Neural progenitor cell (in vitro differentiated cells): Measurements from ENCODE around the gene PTPRN2. TPM values are rescaled to one million over a fixed set of nuclear protein-coding genes. Genes with fewer than 3 reads are reported as not detected.

Source experiments
- DNase-seq: peaks from one replicate; pipeline ENCODE4 v3.0.0-alpha.2; 2016; ENCODE audit warnings: low spot score
- H2AFZ ChIP-seq: fragments of 200-600 bp; sonication (generic); replicated peaks from 2 replicates; pipeline ENCODE4 v1.6.1; 2016; ENCODE audit warnings: antibody characterized with exemption
- H3F3A ChIP-seq: fragments of 200-600 bp; sonication (generic); 2 replicates; pipeline ENCODE4 v1.6.1; 2016; ENCODE audit warnings: antibody characterized with exemption, low read depth
- H3K27ac ChIP-seq: fragments of 200-600 bp; sonication (generic); 2 replicates; pipeline ENCODE4 v1.5.1; 2016; ENCODE audit warnings: mild to moderate bottlenecking
- H3K27me3 ChIP-seq: fragments of 200-600 bp; sonication (generic); 2 replicates; pipeline ENCODE4 v1.6.1; 2016; ENCODE audit warnings: mild to moderate bottlenecking, moderate library complexity
- H3K36me3 ChIP-seq: fragments of 200-600 bp; sonication (generic); 2 replicates; pipeline ENCODE4 v1.5.1; 2016
- H3K4me1 ChIP-seq: fragments of 200-600 bp; sonication (generic); 2 replicates; pipeline ENCODE4 v1.6.1; 2016; ENCODE audit warnings: mixed run types
- H3K4me2 ChIP-seq: fragments of 200-600 bp; sonication (generic); 2 replicates; pipeline ENCODE4 v1.6.1; 2016
- H3K4me3 ChIP-seq: fragments of 200-600 bp; sonication (generic); 2 replicates; pipeline ENCODE4 v1.5.1; 2016
- H3K79me2 ChIP-seq: fragments of 200-600 bp; sonication (generic); 2 replicates; pipeline ENCODE4 v1.6.1; 2016; ENCODE audit warnings: low read depth
- H3K9ac ChIP-seq: fragments of 200-600 bp; sonication (generic); 2 replicates; pipeline ENCODE4 v1.6.1; 2016
- H3K9me3 ChIP-seq: fragments of 200-600 bp; sonication (generic); 2 replicates; pipeline ENCODE4 v1.5.1; 2016; ENCODE audit warnings: low read depth
- H4K20me1 ChIP-seq: fragments of 200-600 bp; sonication (generic); 2 replicates; pipeline ENCODE4 v1.6.1; 2016; ENCODE audit warnings: low read depth
- H3K27ac Mint-ChIP-seq: 3 replicates; pipeline ENCODE4 v1.8.0; 2021; ENCODE audit warnings: mixed read lengths
- H3K27me3 Mint-ChIP-seq: 2 replicates; pipeline ENCODE4 v1.8.0; 2022; ENCODE audit warnings: low read depth, mild to moderate bottlenecking, inconsistent platforms, moderate library complexity, mixed read lengths; ENCODE audit not compliant: insufficient read depth
- H3K36me3 Mint-ChIP-seq: 3 replicates; pipeline ENCODE4 v1.8.0; 2021; ENCODE audit warnings: mixed read lengths
- H3K4me1 Mint-ChIP-seq: 3 replicates; pipeline ENCODE4 v1.8.0; 2021; ENCODE audit warnings: mixed read lengths
- H3K4me3 Mint-ChIP-seq: 3 replicates; pipeline ENCODE4 v1.8.0; 2021; ENCODE audit warnings: mild to moderate bottlenecking, moderate library complexity, mixed read lengths
- H3K9me3 Mint-ChIP-seq: 3 replicates; pipeline ENCODE4 v1.8.0; 2020; ENCODE audit warnings: mixed read lengths
- EZH2 ChIP-seq: fragments of 200-600 bp; sonication (generic); IDR thresholded peaks from 2 replicates; pipeline ENCODE4 v1.6.1; 2017; ENCODE audit warnings: antibody characterized with exemption, mild to moderate bottlenecking, moderate library complexity
- EZH2phosphoT487 ChIP-seq: fragments of 200-600 bp; sonication (generic); IDR thresholded peaks from 2 replicates; pipeline ENCODE4 v1.6.1; 2017; ENCODE audit warnings: antibody characterized with exemption
- total RNA-seq: library from RNA; depleted of rRNA; stranded (reverse); fragments of >200 nt; gene quantifications from 2 replicates; pipeline ENCODE4 v1.2.3, GENCODE V29; 2015; ENCODE audit warnings: low replicate concordance
- TF ChIP-seq, protein P1 (sequence below): fragments of 200-600 bp; sonication (generic); IDR thresholded peaks from 2 replicates; pipeline ENCODE4 v1.5.1; 2017; ENCODE audit warnings: antibody characterized with exemption, mild to moderate bottlenecking

The PTPRN2 gene
- total RNA-seq, 1 donor from 2014 or later = 3.0 TPM

DNA sequence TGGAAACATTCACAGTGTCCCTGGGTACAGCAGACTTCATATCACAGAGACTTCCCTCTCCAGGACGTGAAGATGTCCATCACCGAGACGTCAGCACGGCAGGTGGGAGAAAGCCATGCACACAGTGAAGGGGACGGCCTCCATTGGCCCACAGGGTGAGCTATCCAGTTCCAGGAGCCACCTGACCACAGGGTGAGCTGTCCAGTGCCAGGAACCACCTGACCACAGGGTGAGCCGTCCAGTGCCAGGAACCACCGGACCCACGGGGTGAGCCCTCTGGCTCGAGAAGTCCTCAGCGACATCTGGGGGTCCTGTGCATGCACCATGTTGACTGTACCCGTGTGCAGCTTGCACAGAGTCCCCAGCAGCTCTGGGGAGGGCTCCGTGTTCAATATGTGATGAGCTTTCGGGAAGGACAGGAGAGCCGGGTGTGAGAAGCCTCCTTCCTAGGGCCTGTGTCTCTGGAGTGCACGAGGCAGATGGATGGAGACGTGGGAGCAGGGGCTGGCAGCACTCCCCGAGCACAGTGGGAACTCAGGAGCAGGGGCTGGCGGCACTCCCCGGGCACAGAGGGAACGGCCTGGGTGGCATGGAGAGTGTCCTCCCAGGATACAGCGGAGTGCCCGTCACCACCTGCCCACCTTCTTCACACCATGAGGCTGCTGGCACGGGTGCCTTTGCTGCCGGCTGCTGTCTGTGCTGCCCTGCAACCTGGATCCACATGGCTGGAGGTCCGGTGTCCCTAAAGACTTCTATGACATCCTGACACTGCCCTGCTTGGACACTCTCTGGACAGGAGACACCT lies 634.6 kb downstream of the PTPRN2 start:
- DNase-seq = no peak
- Mint-ChIP-seq H3K27me3 (peaks cover 4% of the 10 kb centered on the region), H3K4me3 (no peak overlapping the region), H3K36me3 (no peaks in the 10 kb centered on the region), H3K27ac (no peak overlapping the region), H3K9me3 (peaks cover 6% of the 10 kb centered on the region), H3K4me1 (no peaks in the 10 kb centered on the region)
- H3F3A ChIP-seq = peaks cover 21% of the 10 kb centered on the region
- TF ChIP-seq EZH2 (no peak), EZH2phosphoT487 (no peak)
- TF ChIP-seq, protein P1, sequence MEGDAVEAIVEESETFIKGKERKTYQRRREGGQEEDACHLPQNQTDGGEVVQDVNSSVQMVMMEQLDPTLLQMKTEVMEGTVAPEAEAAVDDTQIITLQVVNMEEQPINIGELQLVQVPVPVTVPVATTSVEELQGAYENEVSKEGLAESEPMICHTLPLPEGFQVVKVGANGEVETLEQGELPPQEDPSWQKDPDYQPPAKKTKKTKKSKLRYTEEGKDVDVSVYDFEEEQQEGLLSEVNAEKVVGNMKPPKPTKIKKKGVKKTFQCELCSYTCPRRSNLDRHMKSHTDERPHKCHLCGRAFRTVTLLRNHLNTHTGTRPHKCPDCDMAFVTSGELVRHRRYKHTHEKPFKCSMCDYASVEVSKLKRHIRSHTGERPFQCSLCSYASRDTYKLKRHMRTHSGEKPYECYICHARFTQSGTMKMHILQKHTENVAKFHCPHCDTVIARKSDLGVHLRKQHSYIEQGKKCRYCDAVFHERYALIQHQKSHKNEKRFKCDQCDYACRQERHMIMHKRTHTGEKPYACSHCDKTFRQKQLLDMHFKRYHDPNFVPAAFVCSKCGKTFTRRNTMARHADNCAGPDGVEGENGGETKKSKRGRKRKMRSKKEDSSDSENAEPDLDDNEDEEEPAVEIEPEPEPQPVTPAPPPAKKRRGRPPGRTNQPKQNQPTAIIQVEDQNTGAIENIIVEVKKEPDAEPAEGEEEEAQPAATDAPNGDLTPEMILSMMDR = no peak
- no peaks in the 10 kb centered on the region for H4K20me1 ChIP-seq
- no peak overlapping the region for H3K4me2 ChIP-seq
- H3K9me3 ChIP-seq = peaks cover 6% of the 10 kb centered on the region
- H3K27ac ChIP-seq = no peak overlapping the region
- no peak overlapping the region for H2AFZ ChIP-seq
- peaks cover 21% of the 10 kb centered on the region for H3K4me1 ChIP-seq
- H3K27me3 ChIP-seq = no peaks in the 10 kb centered on the region
- no peaks in the 10 kb centered on the region for H3K79me2 ChIP-seq
- H3K36me3 ChIP-seq = no peaks in the 10 kb centered on the region
- H3K4me3 ChIP-seq = no peak overlapping the region
- no peak overlapping the region for H3K9ac ChIP-seq

DNA sequence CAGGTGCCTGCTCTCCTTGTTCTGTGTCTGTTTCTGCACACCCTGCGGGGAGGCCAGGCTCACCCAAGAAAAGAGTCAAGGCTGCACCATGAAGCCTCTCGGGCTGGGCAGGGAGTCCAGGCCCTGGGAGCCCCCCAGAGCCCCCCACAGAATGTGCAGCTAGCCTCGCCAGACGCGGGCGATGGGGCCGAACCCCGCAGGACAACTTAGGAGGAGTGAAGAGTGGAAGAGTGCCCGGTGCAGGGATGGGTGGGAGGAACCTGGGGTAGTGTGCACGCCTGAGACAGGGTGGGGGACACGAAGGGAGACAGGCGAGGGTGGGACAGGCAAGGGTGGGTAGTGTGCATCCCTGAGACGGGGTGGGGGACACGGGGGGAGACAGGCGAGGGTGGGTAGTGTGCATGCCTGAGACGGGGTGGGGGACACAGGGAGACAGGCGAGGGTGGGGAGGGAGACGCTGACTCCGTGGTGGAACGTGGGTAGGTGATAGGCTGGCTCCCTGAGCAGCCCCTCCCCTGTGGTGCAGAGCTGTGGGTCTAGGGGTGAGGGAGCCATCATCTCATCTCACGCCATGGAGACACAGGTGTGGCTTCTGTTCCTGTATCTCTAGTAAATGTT lies 635.5 kb downstream of the PTPRN2 start:
- Mint-ChIP-seq H3K4me1 (no peaks in the 10 kb centered on the region), H3K9me3 (peaks cover 12% of the 10 kb centered on the region), H3K27ac (no peak overlapping the region), H3K27me3 (peaks cover 4% of the 10 kb centered on the region), H3K36me3 (no peaks in the 10 kb centered on the region), H3K4me3 (no peak overlapping the region)
- Histone ChIP-seq H3K4me3 (no peak overlapping the region), H3K4me1 (peaks cover 21% of the 10 kb centered on the region), H3F3A (peaks cover 16% of the 10 kb centered on the region), H2AFZ (no peak overlapping the region), H3K4me2 (no peak overlapping the region), H3K9ac (no peak overlapping the region), H4K20me1 (no peaks in the 10 kb centered on the region), H3K79me2 (no peaks in the 10 kb centered on the region), H3K36me3 (no peaks in the 10 kb centered on the region), H3K27me3 (no peaks in the 10 kb centered on the region), H3K27ac (no peak overlapping the region), H3K9me3 (peaks cover 9% of the 10 kb centered on the region)
- DNase-seq = no peak
- TF ChIP-seq EZH2 = no peak
- TF ChIP-seq, protein P1 = no peak
- no peak for TF ChIP-seq EZH2phosphoT487

DNA sequence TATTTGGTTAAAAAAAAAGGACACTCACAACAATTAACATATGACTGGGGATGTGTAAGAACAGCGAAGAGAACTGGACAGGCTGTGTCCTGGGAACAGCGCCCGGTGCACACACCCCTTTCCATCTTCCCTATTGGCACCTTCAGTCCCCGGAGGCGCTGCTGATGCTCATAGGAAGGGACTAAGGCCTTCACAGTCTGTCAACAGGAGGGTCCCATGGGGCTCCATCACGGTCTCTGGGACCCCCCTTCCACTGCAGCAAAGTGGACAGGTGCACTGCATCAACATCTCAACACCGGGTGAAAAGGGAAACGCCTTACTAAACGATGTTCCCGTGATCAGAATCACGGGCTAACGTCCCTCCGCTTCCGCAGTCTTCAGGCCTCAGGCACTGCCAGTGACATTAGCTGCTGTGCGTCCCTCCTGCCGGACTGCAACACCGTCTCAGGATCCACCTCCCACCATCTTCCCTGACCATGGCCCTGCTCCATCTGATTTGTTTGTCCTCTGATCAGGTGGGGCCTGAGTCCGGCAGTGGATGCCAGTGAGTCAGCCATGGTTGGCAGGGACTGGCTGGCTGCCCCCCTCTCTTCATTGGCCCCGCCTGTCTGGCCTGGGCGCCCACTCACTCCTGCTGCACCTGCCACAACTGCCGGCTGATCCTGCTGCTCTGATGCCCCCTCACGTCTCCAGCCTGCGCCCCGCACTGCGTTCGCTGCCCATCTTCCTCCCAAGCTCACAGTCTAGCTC lies 636.1 kb downstream of the PTPRN2 start:
- Mint-ChIP-seq H3K4me1 (no peaks in the 10 kb centered on the region), H3K4me3 (no peak overlapping the region)
- no peaks in the 10 kb centered on the region for H3K27me3 ChIP-seq

More for the DNA sequence above, 636.1 kb downstream of the PTPRN2 start:
- Histone ChIP-seq H3K4me1 (peaks cover 20% of the 10 kb centered on the region), H3K79me2 (no peaks in the 10 kb centered on the region), H3F3A (peaks cover 16% of the 10 kb centered on the region), H3K9ac (no peak overlapping the region), H3K27ac (no peak overlapping the region), H3K36me3 (no peaks in the 10 kb centered on the region), H4K20me1 (no peaks in the 10 kb centered on the region), H3K4me3 (no peak overlapping the region), H3K4me2 (no peak overlapping the region), H3K9me3 (peaks cover 9% of the 10 kb centered on the region), H2AFZ (no peak overlapping the region)
- Mint-ChIP-seq H3K36me3 (no peaks in the 10 kb centered on the region), H3K27me3 (peaks cover 4% of the 10 kb centered on the region), H3K27ac (no peak overlapping the region), H3K9me3 (peaks cover 18% of the 10 kb centered on the region)
- TF ChIP-seq, protein P1 = no peak
- TF ChIP-seq EZH2 (no peak), EZH2phosphoT487 (no peak)
- DNase-seq = no peak
